Measurements from ENCODE around the gene GOLGA8J.
"Not testable (repeated sequence)": the region's sequence is repeated elsewhere in the genome, so short reads cannot be mapped to it uniquely, and the experiment has no call there.

GOLGA8J gene

GRCh38 chr15:30072630-30073029, 10.1 kb upstream of the GOLGA8J start:
- DNase-seq: no peak

DNA sequence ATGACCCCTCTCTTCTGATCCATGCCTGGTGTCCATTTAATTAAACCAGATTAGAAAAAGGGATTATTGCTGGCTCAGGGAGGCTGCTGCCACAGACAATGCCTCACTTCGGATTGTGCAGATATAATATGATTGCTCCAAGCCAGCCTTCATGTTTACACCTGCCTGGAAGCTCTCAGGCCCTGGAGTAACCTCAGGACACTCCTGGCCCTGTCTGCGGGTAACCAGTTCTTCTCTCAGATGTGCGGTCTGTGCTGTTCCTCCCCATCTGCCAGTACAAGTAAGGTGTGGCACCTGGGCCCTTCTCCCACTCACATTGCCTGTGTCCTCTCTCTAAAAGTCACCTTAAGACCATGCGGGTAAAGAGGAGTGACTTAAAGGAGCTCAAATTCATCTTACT, 8.8 kb upstream of the GOLGA8J start:
- no peak for DNase-seq

- not testable (repeated sequence) for DNase-seq
Measured at GRCh38 chr15:30080816-30081215, 1.9 kb upstream of the GOLGA8J start.

DNA sequence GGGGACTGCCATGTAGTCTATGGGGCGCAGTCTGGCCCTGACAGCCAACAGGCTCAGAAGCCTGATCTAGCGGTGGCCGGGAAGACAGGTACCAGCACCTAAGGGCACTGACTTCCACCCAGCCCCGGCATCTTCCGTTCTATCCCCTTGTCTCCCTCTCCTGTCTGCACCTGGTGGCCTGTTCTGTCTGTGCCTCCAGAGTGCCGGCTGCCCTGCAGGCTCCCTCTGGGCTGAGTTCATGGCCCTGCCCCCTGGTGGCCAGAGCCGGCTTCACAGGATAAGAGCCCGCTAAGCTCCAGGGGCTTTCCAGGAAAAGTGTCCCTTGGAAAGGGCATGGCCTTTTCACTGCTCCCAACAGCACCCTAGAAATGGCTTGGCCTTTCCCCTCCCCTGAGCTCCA, 15.1 kb downstream of the GOLGA8J start:
- not testable (repeated sequence) for DNase-seq

- not testable (repeated sequence) for DNase-seq
Measured at GRCh38 chr15:30102890-30103289, 20.1 kb downstream of the GOLGA8J start.

DNA sequence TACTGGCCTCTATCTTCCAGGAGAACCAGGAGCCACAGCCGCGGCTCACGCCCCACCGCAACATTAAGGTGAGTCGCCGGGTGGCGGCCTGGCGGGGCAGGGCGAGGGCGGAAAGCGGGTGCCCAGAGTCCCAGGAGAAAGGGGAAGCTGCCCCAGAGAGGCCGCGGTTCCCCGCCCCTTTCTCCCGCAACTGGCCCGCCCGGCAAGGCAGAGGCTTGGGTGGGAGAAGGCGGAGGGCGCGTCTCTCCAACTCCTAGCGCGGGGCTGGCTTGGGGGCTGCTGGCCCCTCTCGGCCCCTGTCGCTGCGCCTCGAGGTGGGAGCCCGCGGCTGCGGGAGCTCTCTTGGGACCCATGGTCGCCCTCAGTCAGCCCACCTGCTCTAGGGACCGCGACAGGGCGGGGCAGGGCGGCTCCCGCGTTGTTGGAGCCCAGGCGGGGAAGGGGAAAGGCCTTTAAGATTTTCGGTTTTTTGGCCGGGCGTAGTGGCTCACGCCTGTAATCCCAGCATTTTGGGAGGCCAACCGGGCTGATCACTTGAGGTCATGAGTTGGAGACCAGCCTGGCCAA, 21.3 kb downstream of the GOLGA8J start:
- DNase-seq: not testable (repeated sequence)

- not testable (repeated sequence) for DNase-seq
Measured at GRCh38 chr15:30110591-30110990, 27.8 kb downstream of the GOLGA8J start.

GRCh38 chr15:30130066-30130465, 47.3 kb downstream of the GOLGA8J start:
- not testable (repeated sequence) for DNase-seq

DNA sequence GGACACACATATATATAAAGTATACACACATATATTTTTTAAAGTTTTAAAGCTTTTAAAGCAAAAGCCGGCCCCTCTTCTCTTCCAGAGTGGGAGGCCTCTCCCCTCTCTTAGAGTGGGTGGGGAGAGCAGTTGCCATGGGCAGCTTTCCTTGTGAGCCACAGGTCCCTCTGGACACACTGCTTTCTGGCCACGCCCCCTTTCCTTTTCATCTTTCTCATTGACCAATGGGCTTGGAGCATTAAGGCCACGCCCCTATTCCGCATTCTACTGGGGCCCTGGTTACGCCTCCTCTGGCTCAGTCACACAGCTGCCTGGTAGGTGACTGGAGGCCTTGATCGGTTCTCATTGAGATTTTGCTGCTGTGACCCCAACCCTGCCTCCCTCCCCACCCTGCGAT, 52.0 kb downstream of the GOLGA8J start, which contains the start of gene GOLGA8T:
TSS of gene GOLGA8T (plus strand) at position 301 of the 400 bp plus-strand sequence. CDS start at position 399, 98 bp downstream.
- DNase-seq: not testable (repeated sequence)
